Stomach (tissue), 4 donors: ENCODE measurements around the gene CMTM7.

Source experiments
- CTCF ChIP-seq, 7 experiments: fragments of 450-650 bp in 4 of 7; fragments of 200-600 bp in 3 of 7; sonication (generic) in 3 of 7; IDR thresholded peaks; one replicate each; pipeline ENCODE4 v1.5.1; 2016 to 2019; ENCODE audit warnings: antibody characterized with exemption in 7 of 7, control low read depth in 2 of 7, mild to moderate bottlenecking in 1 of 7
- EP300 ChIP-seq: sonication (generic); formaldehyde crosslinking; IDR thresholded peaks from one replicate; pipeline ENCODE4 v1.6.1; 2017; ENCODE audit warnings: antibody characterized with exemption
- POLR2A ChIP-seq, 4 donors: fragments of 450-650 bp; IDR thresholded peaks; one replicate each; pipeline ENCODE4 v1.6.1; 2016; ENCODE audit warnings: antibody characterized with exemption in 4 of 4, control low read depth in 2 of 4, mild to moderate bottlenecking in 1 of 4, moderate library complexity in 1 of 4

GRCh38 chr3:32450426-32450825 lies 58.8 kb downstream of the CMTM7 start:
- TF ChIP-seq EP300, result no peak
- no peak for TF ChIP-seq CTCF (IDR thresholded peaks at IDR 0.05)
- no peak for TF ChIP-seq POLR2A (IDR thresholded peaks at IDR 0.05)
